ENCODE results near the gene HIP1R. TPM values are rescaled to one million over a fixed set of nuclear protein-coding genes. Genes with fewer than 3 reads are reported as not detected.

Gene HIP1R
- total RNA-seq (2016; rRNA removed; fragmentation: Illumina TruSeq; extraction: Trizol) (8.2 and 18.4 TPM in 2 replicates), polyA plus RNA-seq (2011; rRNA removed) (25.5 and 36.0 TPM in 2 replicates), polyA minus RNA-seq (2011; rRNA and poly(A)+ RNA removed; ENCODE audit: low replicate concordance) (51.3 and 57.2 TPM in 2 replicates), Bru-seq, nascent RNA (percentile 56 among the genes with signal in this experiment), BruChase-seq, experiment 1, labeled RNA remaining after a 6-hour chase (percentile 76 among the genes with signal in this experiment), BruChase-seq, experiment 2, labeled RNA remaining after a 2-hour chase (percentile 65 among the genes with signal in this experiment)
- total RNA-seq (2016; cell fraction: cytosol; rRNA removed; fragmentation: Illumina TruSeq; extraction: Trizol; ENCODE audit: low read depth) = 2.2 and 2.5 TPM in 2 replicates
- 6.5 and 17.6 TPM in 2 replicates for total RNA-seq (2016; cell fraction: insoluble cytoplasmic fraction; rRNA removed; fragmentation: Illumina TruSeq; extraction: Trizol)
- total RNA-seq (2016; cell fraction: membrane; rRNA removed; fragmentation: Illumina TruSeq; extraction: Trizol) = 4.3 and 5.1 TPM in 2 replicates
- total RNA-seq (2016; cell fraction: nucleus; rRNA removed; fragmentation: Illumina TruSeq; extraction: Trizol) = 19.5 and 20.1 TPM in 2 replicates
- 5.2 and 9.3 TPM in 2 replicates for polyA plus RNA-seq (2011; cell fraction: cytosol; rRNA removed)
- polyA plus RNA-seq (2011; cell fraction: nucleus; rRNA removed) = 174 and 222 TPM in 2 replicates
- 10.1 and 13.1 TPM in 2 replicates for polyA plus RNA-seq (2012)
- polyA plus RNA-seq (2016; cell fraction: cytosol; fragmentation: Illumina TruSeq; extraction: Trizol; ENCODE audit: low read depth) = 0.78 and 1.1 TPM in 2 replicates
- 6.1 and 6.5 TPM in 2 replicates for polyA plus RNA-seq (2016; cell fraction: insoluble cytoplasmic fraction; fragmentation: Illumina TruSeq; extraction: Trizol; ENCODE audit: low read depth)
- polyA plus RNA-seq (2016; cell fraction: membrane; fragmentation: Illumina TruSeq; extraction: Trizol; ENCODE audit: low read depth) = 2.0 and 2.2 TPM in 2 replicates
- 42.8 and 47.4 TPM in 2 replicates for polyA plus RNA-seq (2016; cell fraction: nucleus; fragmentation: Illumina TruSeq; extraction: Trizol; ENCODE audit: insufficient read depth, low read depth)
- polyA minus RNA-seq (2011; cell fraction: cytosol; rRNA and poly(A)+ RNA removed) = 5.3 and 6.5 TPM in 2 replicates
- 28.3 and 30.6 TPM in 2 replicates for polyA minus RNA-seq (2011; cell fraction: nucleus; rRNA and poly(A)+ RNA removed)
- long read RNA-seq, experiment 1, full-length matches to known transcripts = 4 of 11 reads
- long read RNA-seq, experiment 1, partial matches to known transcripts = 2 of 11 reads
- long read RNA-seq, experiment 1, other reads (novel, unspliced or antisense) = 5 of 11 reads
- long read RNA-seq, experiment 2, full-length matches to known transcripts = 2 of 51 reads
- long read RNA-seq, experiment 2, partial matches to known transcripts = 30 of 51 reads
- long read RNA-seq, experiment 2, other reads (novel, unspliced or antisense) = 19 of 51 reads

DNA sequence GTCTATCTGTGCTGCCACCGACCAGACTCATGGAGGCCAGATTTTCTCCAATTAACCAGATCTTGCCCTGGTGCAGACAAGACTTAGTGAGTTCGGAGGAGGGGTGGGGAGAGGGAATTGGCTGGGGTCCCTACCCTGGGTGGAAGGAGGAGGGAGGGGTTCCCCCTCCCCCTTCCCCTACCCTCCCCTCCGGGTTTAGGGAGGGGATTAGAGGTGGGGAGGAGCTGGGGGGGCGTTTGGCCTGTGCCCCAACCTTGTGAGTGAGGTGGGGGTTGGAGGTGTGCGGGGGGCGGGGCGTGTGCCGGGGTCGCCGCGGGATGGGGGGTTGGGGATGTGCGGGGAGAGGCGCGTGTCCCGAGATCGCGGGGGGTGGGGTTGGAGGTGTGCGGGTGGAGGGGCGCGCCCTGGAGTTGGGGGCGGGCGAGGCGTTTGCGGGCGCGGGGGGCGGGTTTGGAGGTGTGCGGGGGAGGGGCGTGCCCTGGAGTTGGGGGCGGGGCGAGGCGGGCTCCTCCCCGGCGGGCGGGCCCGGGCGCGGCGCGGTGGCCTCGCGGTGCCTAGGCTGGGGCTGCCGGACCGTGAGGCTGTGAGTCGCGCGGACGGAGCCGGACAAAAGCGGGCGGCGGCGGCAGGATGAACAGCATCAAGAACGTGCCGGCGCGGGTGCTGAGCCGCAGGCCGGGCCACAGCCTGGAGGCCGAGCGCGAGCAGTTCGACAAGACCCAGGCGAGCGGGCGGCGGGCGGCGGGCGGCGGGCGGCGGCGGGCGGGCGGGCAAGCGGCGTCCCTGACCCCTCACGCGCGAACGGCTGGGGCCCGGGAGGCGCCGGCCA is at the start of gene HIP1R:
Gene HIP1R (plus strand): TSS at position 537 of the 829 bp plus-strand sequence. CDS start 94 bp downstream, at position 631.
- Histone ChIP-seq H3K79me2 (ENCODE audit: insufficient read depth, low read length) (peaks cover 4% of the 10 kb centered on the region), H4K20me1 (ENCODE audit: insufficient read depth, low read length) (no peaks in the 10 kb centered on the region), H3K36me3 (replicated peaks in 1 of 2; ENCODE audit: control insufficient read depth in 1 of 2, insufficient read depth in 2 of 2, low read length in 2 of 2) (no peaks in the 10 kb centered on the region), H3K27ac (ENCODE audit: extremely low read length, insufficient read depth, low read length) (peak within 1 kb of the TSS; percentile 36), H3K27me3 (ENCODE audit: control insufficient read depth in 1 of 2, insufficient read depth in 2 of 2, low read length in 2 of 2) (no peaks in the 10 kb centered on the region; a peak in 1 of 5 replicates), H3K4me2 (ENCODE audit: low read depth, low read length) (peak within 1 kb of the TSS; percentile 97), H3K4me1 (ENCODE audit: insufficient read depth, low read length) (peaks cover 47% of the 10 kb centered on the region), H3K4me3 (replicated peaks in 1 of 3; ENCODE audit: insufficient read depth in 1 of 3, low read depth in 2 of 3, low read length in 3 of 3) (peak within 1 kb of the TSS; percentile 67 to 96 (median 75)), H3K9me3 (ENCODE audit: low read length) (no peaks in the 10 kb centered on the region), H3K9ac (ENCODE audit: insufficient read depth, low read depth, low read length) (peak within 1 kb of the TSS; percentile 68), H2AFZ (ENCODE audit: low read length) (no peak within 1 kb of the TSS)
- no peak; the same call in 2 of the 3 replicates for ATAC-seq
- intact Hi-C loops (cut with micrococcal nuclease; ENCODE audit: unreplicated experiment) = no loop called here
- FAIRE-seq = no peak
- ChIA-PET CTCF (ENCODE audit: low intra/inter-chr PET ratio, low total read pairs) (no interaction called here), POLR2A (interaction anchor here (1.9 kb wide), 2 partner anchors 9 to 140 kb away, joined by 5 to 6 read pairs; partner anchors contain the start of gene OGFOD2)
- in situ Hi-C loops (cut with HindIII; ENCODE audit: extremely low pct_ligation_motif_present, low pct_unique_long_range_greater_than_20kb) = no loop called here
- WGBS (ENCODE audit: low lambda C conversion rate) = 0% methylated on average over 2 of the region's 85 CpGs
- no peak for DNase-seq (ENCODE audit: low spot score)
- no TSS peak for BruUV-seq (replicated peaks)
- TF ChIP-seq HDAC2 (CRISPR knock-in tag; IDR thresholded peaks at IDR 0.05) = no peak
- peak; percentile 12 for TF ChIP-seq PCBP2 (optimal IDR thresholded peaks at IDR 0.05; ENCODE audit: low read depth, low read length, poor library complexity, severe bottlenecking)
- no peak for TF ChIP-seq ESRRA (CRISPR knock-in tag; IDR thresholded peaks at IDR 0.05; ENCODE audit: low read depth)
- TF ChIP-seq SIN3A (IDR thresholded peaks at IDR 0.05; ENCODE audit: borderline replicate concordance, low read depth, low read length) = 0 out of 2 replicates have a peak, but pooled peaks have one; percentile 25
- TF ChIP-seq GABPB1 (CRISPR knock-in tag; IDR thresholded peaks at IDR 0.05) = peak; percentile 37; the same call in 1 of the 2 replicates
- TF ChIP-seq ZNF747 (CRISPR knock-in tag; IDR thresholded peaks at IDR 0.05; ENCODE audit: borderline replicate concordance) = no peak
- TF ChIP-seq ASH2L (IDR thresholded peaks at IDR 0.05; ENCODE audit: insufficient read length, low read depth, low read length) = peak; percentile 1
- peak; percentile 29; the same call in 1 of the 2 replicates for TF ChIP-seq SAP130 (CRISPR knock-in tag; IDR thresholded peaks at IDR 0.05; ENCODE audit: low read depth)
- no peak for TF ChIP-seq MAZ (IDR thresholded peaks at IDR 0.05; ENCODE audit: borderline replicate concordance, low read depth, low read length)
- 0 out of 2 replicates have a peak, but pooled peaks have one; percentile 48 for TF ChIP-seq MAZ (CRISPR knock-in tag; IDR thresholded peaks at IDR 0.05; ENCODE audit: low read depth)
- TF ChIP-seq NCOA2 (CRISPR knock-in tag; IDR thresholded peaks at IDR 0.05) = no peak
- TF ChIP-seq KDM2A (CRISPR knock-in tag; IDR thresholded peaks at IDR 0.05; ENCODE audit: borderline replicate concordance, low read depth) = 0 out of 2 replicates have a peak, but pooled peaks have one; percentile 6
- peak in 1 of 2 experiments; percentile 55; a peak in 2 of 4 replicates for TF ChIP-seq POLR2A (IDR thresholded peaks at IDR 0.05; ENCODE audit: insufficient read depth in 1 of 2, low read depth in 2 of 2, low read length in 2 of 2)
- TF ChIP-seq PHF8 (CRISPR knock-in tag; IDR thresholded peaks at IDR 0.05) = peak; percentile 52
- peak; percentile 25; the same call in 1 of the 2 replicates for TF ChIP-seq SPEN (CRISPR knock-in tag; IDR thresholded peaks at IDR 0.05; ENCODE audit: low read depth)

Data from HepG2 (cell line).